GM20431 (cell line): ENCODE results near the gene ASPHD2.

Source experiments
- in situ Hi-C: fragments of 300-500 bp; cut with MseI, MboI; formaldehyde crosslinking; loops from one replicate; pipeline ENCODE4 v1.15.0; 2020; ENCODE audit warnings: low sequenced_read_pairs; ENCODE audit not compliant: unreplicated experiment

The ASPHD2 gene

DNA sequence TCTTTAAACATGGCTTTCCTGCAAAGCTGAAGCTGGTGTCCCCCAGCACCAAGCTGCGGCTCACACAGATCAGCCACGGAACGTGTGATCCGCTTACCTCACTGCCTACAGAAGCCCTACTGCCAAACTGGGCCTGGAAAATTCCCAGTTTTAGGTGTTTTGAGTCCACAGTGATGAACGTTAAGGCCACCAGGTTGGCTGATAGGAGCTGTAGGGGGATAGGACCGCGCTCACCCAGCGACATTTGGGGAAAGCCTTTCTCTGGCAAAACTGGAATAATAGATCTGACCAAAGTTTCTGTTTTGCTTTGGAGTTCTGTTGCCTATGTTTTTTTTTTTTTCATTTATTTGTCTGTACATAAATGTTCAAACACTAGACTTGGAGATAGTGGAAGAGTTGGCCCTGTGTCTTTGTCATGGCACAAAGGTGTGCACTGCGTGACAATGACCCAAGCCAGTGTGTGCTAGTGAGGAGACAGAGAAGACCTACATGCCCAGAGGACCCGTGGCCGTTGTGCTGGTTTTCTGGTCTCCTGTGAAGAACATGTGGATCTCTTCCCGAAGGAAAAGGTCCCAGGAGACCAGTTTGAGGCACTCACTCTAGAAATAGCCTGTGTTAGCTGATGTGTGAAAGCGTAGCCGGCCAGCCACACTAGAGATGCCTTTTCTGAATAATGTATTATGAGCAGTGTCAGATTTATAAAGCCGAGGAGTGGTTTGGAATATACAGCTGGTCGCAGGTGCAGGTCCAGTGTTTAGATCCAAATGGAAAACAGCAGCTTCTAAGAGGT lies 15.0 kb downstream of the ASPHD2 start:
- in situ Hi-C loops, result no loop called here

DNA sequence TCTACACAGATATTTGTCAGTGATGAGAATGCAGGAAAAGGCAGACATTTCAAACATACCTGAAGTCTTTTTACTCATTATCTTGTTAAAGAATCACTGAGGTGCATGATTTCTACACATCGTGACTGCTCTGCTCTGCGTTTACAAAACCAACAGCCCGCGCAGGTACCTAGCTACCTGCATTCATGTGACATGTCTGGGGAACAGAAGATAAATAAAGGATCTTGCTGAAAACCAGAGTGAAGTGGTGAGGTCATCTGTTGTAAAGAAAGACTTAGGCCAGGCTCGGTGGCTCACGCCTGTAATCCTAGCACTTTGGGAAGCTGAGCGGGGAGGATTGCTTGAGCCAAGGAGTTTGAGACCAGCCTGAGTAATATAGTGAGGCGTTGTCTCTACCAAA lies 15.7 kb downstream of the ASPHD2 start:
- in situ Hi-C loops, result no loop called here

DNA sequence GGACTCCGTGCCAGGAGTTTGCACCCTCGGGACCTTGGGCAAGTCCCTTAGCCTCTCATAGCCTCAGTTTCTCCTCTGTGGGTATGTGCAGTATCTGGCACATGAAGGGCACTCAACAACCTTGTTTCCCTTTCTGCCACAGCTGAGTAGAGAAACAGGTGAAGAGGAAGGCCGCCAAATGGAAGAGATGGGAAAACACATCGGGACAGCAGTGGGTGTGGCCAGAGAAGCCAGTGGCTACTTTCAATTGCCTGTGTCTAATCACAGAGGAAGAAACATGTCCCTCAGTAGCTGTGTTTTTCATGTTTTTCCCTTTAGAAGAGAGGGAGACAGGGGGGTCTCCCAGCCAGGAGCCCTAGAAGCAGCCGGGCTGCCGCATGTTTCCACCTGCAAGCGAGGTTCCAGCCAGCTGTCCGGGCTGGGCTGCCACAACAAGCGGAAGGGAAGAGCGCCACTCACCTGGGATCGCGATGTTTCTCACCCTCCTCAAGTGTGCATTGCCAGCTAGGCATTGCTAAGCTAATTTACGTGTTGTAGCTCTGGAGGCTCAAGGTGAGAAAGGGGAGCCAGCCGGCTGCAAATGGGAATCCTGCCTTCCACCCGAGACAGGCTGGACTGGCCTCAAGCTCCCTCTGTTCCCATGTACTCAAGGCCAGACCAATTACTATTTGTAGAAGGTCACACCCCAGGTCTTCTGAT lies 16.7 kb downstream of the ASPHD2 start:
- in situ Hi-C loops, result no loop called here

DNA sequence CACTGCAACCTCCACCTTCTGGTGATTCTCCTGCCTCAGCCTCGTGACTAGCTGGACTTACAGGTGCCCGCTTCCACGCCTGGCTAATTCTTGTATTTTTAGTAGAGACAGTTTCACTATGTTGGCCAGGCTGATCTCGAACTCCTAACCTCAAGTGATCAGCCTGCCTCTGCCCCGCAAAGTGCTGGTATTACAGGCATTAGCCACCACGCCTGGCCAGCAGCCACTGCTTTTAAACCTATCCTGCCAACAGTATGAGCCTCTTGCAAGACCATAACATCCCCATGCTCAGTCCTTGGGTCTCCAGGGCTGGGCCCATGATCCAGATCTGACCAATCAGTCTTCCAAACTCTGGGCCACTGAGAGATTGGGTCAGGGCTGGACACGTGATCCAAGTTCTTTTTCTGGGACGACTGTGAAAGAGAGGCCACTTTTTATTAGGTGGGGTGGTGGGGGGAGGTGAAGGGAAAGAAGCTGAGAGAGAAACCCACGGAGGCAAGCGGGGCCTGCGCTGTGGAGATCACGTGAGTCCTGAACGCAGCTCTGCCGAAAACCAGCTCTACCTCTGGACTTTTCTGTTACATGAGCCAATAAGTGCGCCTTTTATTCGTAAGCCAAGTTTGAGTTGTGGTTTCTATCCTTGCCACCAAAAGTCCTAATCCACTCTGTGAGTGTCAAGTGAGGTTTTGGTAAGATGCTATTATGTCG lies 17.9 kb downstream of the ASPHD2 start:
- in situ Hi-C loops, result no loop called here

DNA sequence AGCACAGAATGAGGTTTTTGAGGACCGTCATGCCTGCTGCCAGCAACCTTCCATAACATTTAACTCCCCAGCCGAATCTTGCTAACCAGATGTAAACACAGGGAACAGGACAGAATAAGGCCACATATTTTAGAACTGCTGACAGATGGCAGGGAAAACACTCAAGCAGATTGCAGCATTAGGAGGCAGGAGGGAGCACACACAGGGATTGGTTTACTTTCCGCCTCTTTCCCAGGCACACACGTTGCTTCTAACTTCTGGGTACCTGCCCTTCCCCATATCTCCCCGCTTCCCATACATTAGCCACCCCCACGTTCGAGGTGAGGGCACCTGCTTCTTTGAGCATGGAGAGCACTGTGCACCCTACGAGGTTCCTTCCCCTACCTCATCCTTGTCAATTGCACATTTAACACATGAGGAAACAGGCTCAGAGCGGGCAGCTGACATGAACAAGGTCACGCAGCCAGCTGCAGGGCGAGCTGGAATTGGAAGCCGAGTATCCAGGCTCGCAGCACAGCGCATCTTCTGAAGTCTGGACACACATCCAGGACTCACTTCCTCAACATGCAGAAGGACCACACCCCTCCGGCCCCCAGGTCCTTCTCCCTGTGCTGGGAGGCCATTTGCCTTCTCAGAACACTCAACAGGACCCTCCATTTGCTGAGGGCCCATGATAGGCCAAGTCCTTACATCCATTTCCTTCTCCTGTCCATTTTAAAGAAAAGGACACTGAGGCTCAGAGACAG lies 18.7 kb downstream of the ASPHD2 start:
- in situ Hi-C loops, result no loop called here

DNA sequence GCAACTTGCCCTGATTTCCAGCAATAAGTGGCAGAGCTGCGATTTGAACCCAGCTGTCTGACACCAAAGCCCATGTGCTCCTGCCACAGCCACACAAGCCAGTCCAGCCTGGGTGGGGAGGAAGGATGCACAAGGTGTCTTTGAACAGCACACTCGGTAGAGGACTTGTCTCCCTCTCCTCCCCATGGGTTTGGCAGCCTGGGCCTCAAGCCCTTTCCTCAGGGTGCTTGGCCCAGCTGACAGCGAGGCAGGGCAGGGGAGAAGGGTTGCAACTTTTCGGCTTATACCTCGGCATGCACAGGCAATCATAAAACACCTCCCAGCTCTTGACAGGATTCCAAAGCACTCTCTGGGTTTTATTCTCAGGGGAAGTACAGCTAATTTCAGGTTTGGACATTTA lies 19.3 kb downstream of the ASPHD2 start:
- in situ Hi-C loops, result no loop called here

DNA sequence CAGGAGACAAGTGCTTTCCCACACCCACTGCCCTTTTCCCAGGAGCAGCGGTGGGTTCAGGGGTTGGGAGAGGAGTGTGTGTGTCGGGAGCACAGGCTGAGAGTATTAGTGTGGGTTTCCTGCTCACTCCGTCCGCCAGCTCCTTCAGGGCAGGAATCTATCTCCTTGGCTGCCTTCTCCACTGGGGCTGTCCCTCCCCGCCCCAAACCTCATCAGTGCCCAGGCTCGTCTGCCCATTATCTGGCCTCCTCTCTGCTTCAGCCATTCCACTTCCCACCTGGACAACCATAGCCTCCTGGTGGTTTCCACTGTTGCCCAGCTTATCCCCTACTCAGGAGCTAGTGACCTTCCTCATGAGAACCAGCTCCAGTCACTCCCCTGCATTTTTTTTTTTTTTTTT lies 19.9 kb downstream of the ASPHD2 start:
- in situ Hi-C loops, result no loop called here

DNA sequence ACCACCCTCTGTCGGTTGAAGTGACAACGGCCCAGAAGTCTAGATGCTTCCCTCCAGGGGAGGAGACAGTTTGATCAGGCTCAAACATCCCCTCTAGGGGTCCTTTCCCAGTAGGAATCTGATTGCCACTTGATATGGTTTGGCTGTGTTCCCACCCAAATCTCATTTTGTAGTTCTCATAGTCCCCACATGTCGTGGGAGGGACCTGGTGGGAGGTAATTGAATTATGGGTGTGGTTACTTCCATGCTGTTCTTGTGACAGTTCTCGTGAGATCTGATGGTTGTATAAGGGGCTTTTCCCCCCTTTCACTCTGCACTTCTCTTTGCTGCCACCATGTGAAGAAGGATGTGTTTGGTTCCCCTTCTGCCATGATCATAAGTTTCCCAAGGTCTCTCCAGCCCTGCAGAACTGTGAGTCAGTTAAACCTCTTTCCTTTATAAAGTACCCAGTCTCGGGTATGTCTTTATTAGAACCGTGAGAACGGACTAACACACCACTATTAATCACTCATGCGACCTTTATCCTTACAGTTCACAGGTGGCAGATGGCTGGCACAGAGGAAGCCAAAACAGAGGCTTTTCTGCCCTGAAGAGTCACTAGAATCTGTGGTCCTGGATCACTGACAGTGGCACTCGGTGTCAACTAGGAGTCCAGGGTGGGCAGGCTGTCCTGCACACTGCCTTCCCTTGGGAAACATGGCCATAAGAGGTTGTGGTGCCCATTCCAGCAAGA lies 21.6 kb downstream of the ASPHD2 start:
- in situ Hi-C loops, result loop anchor here (10.0 kb wide), 1 partner anchor 56 kb away; no protein-coding TSS in a partner anchor

DNA sequence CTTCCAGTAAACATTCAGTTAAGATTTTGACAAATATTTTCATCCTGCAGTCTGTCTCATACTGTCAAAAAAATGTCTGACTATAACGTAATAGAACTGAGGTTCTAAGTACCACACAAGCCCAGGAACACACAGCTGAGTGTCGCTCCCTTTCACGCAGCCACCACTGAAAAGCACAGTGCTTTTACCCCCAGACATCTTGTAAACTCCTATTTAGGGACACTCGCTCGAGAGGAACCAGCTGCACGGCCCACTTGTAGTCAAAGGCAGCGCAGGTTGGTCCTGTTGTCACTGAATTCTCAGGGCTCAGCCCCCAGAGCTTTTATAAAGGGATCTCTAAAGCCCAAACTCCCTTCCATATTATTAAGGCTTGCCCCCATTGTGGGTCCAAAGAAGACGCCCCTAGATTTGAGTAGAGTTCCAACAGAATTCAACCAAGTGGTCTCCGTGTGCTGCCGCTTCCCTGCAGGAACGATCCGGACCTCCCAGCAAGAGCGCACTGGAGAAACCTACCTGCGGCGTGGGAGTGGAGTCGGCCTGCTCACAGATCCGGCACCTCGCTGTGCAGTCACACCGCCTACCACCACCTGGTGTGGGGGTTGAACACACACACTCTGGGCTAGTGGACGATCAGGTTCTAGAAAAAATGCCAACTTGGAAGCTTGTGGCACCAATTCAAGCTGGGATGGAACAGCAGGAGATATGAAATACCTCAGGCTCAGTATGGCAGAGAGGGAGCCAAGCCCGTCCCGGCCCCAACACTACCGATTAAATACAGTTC lies 23.4 kb downstream of the ASPHD2 start:
- in situ Hi-C loops, result loop anchor here (10.0 kb wide), 1 partner anchor 58 kb away; no protein-coding TSS in a partner anchor

DNA sequence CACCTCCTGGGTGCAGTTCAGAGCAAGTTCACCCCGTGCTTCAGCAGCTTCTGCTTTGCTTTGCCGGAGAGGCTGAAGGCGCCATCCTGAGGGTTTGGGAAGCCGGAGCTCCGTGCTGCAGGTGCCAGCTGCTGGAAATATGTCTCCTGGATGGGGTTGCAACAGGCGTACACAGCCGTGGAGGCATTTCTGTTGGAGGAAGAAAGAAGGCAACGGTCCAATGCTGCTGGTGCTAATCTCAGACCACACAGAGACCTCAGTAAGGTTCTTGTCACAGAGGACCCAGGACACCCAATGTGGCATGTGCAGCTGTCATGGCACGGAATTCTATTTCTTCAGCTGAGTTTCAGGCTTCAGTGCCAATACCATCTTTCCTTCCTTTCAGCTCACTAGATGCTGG lies 24.2 kb downstream of the ASPHD2 start:
- in situ Hi-C loops, result loop anchor here (10.0 kb wide), 1 partner anchor 58 kb away; no protein-coding TSS in a partner anchor

DNA sequence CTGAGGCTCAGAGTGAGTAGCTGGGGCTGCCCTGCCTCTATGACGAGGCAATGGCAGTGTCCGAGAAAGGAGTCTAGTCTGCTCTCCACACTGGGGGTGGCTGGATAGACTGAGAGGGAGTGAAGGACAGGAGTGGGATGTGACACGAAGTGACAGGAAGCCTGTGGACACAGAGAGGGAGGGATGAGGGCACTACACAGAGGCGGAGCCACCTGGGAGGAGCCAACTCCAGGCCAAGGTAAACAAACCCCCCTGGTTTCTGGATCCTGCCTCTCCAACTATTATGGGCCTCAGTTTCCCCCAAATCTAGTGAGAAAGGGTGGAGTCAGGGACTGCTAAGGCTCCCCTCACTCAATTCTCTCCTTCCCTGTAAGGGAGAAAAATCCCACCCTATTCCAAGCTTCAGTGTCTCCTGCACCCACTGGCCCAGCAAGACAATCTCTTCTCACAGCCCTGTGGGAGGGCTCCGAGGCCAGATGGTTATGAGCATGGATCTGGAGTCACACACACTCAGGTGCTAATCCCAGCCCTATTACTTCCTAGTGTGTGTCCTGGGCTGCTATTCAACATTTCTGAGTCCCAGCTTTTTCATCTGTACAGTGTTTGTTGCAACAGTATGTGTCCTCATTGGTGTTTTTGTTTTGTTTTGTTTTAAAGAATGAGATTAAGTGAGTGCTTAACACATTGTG lies 24.9 kb downstream of the ASPHD2 start:
- in situ Hi-C loops, result loop anchor here (10.0 kb wide), 1 partner anchor 59 kb away; no protein-coding TSS in a partner anchor

DNA sequence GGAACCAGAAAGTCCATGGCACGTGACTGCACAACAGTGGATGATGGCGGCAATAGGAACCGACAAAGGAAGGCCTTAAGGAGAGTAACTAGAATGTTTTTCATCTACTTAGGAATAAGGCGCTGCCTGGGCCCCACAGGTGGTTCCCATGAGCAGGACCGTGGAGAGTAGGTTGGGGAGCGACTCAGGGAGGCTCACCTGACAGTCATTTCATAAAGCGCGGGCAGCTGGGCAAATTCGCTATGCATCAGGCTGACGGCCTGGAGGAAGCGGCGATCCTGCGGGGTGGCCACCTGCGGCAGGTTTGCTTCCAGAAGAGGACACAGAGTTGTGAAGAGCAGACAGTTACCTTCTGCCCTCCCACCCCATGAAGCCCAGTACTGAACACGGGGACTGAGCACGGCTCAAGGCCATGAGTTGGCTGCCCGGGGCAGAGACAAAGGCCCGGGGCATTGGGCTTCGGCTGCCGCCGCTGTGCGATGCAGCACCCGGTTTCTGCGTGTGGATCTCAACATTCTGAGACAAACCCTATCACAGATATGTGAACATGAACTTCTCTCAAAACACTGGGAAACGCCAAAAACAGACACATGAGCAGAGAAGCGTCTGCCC lies 28.7 kb downstream of the ASPHD2 start:
- in situ Hi-C loops, result loop anchor here (10.0 kb wide), 1 partner anchor 63 kb away; no protein-coding TSS in a partner anchor

DNA sequence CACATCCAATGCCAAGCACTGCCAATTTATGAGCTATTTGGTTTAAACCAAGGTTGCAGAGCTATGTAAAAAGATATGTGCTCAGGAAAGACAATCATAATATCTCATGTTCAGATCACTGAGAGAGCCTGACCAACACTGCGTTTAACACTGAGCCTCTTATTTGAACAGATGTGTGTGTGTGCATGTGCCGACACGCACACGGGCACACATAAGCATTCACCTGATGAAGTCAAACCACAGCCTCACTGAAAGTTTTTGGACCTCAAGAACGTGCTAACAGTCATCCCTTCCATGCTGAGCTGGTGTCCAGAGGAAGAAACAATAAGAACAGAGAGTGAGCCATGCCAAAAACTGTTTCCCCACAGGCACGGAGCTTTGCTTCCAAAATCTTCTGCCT lies 31.1 kb downstream of the ASPHD2 start:
- in situ Hi-C loops, result no loop called here

DNA sequence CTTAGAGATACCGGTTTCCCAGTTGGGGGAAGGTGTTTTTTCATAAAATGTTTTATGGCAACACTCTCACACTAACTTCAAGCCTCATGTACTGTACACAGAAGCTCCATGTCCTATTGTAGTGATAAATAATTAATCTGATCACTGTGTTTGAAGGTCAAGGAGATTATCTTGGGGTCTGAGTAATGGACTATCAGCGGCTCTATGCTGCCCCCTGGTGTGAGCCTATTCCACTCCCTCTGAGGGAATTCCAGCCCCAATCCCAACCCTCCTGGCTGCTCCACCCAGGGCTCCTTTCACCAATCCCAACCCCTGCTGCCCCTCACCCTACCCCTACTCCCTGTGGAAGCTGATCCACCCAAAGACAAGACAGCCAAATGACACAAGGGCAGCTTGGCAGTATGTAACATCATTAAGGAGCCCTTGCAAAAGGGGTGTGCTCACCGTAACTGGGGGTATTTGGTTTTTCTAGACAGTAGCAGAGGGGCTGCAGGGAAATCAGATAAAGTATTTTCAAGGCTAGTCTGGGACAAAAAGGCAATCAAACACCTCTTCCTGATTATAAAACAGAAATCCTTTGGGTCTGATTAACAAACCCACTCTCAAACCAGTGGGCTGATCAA lies 32.2 kb downstream of the ASPHD2 start:
- in situ Hi-C loops, result no loop called here

DNA sequence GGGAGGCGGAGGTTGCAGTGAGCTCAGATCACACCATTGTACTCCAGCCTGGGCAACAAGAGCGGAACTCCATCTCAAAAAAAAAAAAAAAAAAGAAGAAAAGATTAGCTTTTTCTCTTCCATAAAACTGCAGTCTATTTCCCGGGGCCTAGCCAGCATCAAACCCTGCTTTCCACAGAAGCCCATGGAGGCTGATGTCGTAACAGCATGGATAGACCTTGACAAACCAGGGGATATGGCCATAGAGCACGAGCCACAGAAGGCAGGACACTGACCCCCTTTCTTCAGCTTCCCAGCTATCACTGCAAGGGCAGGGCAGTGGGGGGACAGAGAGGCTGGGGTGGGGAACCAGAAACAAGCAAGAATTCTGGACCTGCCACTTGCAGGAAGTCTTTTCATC lies 33.0 kb downstream of the ASPHD2 start:
- in situ Hi-C loops, result no loop called here

DNA sequence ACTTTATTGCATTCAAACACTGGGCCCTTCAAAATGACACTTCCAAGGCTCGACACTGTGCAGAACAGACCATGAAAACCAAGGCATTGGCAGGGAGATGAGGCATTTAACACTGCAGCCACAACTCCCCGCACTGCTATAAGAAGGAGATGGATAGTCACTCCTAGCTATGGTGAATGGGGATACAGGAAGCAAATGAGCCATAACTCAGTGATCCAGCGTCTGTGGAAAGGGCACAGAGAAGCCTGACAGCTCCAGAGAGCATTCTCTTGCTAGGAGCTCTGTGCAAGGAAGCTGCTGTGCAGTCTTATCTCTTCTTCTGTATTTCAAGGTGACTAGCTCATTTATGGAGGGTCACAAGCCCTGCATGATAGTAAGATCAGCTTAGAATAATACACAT lies 33.6 kb downstream of the ASPHD2 start:
- in situ Hi-C loops, result no loop called here

DNA sequence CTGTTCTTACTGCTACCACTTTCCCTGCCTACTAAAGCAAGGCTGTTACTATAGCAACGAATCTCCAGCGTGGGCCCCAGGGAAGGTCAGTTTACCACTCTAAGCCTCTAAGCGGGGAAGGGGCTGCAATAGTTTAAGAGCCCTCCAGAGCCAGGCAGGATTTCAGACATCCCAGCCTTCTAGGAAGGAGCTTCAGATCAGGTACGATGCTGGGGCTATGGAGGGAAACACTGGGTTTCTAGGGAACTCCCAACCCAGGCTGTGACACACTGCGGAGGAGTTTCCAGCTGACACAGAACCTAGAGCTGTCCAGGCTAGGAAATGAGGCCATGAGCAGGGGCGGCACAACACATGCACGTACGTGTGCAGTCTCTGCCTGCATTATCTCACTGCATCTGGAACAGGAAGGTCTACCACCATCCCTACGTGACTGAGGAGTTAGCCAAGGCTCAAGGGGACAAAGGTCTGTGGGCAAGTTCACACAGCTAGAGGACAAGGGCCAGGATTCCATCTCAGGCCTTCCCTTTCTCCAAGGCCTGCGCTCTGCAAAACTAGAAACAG lies 34.1 kb downstream of the ASPHD2 start:
- in situ Hi-C loops, result no loop called here
